GM23338 (cell line): ENCODE results near the gene SLC16A9.
"Not testable (repeated sequence)": the region's sequence is repeated elsewhere in the genome, so short reads cannot be mapped to it uniquely, and the experiment has no call there.

ENCODE experiments used
- CREB1 ChIP-seq: fragments of 250-450 bp; sonication (Bioruptor Pico); IDR thresholded peaks from 2 replicates; pipeline ENCODE4 v1.5.0; 2020; ENCODE audit warnings: low read depth, mild to moderate bottlenecking, moderate library complexity
- CTCF ChIP-seq, 2 experiments: fragments of 200-600 bp in 1 of 2; sonication (generic) in 1 of 2; conservative IDR thresholded peaks; 2 replicates each; pipeline versions ENCODE4 v1.5.1 to v1.6.1; 2016 to 2017; ENCODE audit warnings: antibody characterized with exemption in 2 of 2, low read depth in 2 of 2, mild to moderate bottlenecking in 2 of 2, moderate library complexity in 1 of 2
- ETS1 ChIP-seq: IDR thresholded peaks from 2 replicates; pipeline ENCODE4 v1.6.1; 2016; ENCODE audit warnings: antibody characterized with exemption
- EZH2 ChIP-seq: fragments of 200-600 bp; sonication (generic); IDR thresholded peaks from one replicate; pipeline ENCODE4 v1.8.0; 2017; ENCODE audit warnings: antibody characterized with exemption, mild to moderate bottlenecking, low read depth; ENCODE audit not compliant: unreplicated experiment
- EZH2phosphoT487 ChIP-seq: fragments of 200-600 bp; sonication (generic); IDR thresholded peaks from one replicate; pipeline ENCODE4 v1.8.1; 2018; ENCODE audit warnings: antibody characterized with exemption; ENCODE audit not compliant: unreplicated experiment
- JUNB ChIP-seq: IDR thresholded peaks from one replicate; pipeline ENCODE4 v1.6.1; 2016; ENCODE audit warnings: antibody characterized with exemption; ENCODE audit not compliant: unreplicated experiment
- NANOG ChIP-seq: IDR thresholded peaks from 2 replicates; pipeline ENCODE4 v1.6.1; 2016; ENCODE audit warnings: antibody characterized with exemption, borderline replicate concordance
- POLR2AphosphoS5 ChIP-seq: IDR thresholded peaks from 2 replicates; pipeline ENCODE4 v1.6.1; 2016; ENCODE audit warnings: antibody characterized with exemption, low read depth
- REST ChIP-seq: IDR thresholded peaks from one replicate; pipeline ENCODE4 v1.6.1; 2018; ENCODE audit warnings: antibody characterized with exemption; ENCODE audit not compliant: unreplicated experiment
- STAT1 ChIP-seq: IDR thresholded peaks from one replicate; pipeline ENCODE4 v1.6.1; 2016; ENCODE audit warnings: antibody characterized with exemption; ENCODE audit not compliant: unreplicated experiment
- ZNF114 ChIP-seq: fragments of 250-450 bp; sonication (Bioruptor Pico); IDR thresholded peaks from 2 replicates; pipeline ENCODE4 v1.5.0; 2020; ENCODE audit warnings: mild to moderate bottlenecking, moderate library complexity
- ZNF331 ChIP-seq: fragments of 250-450 bp; sonication (Bioruptor Pico); IDR thresholded peaks from 2 replicates; pipeline ENCODE4 v1.5.0; 2020; ENCODE audit warnings: low read depth, mild to moderate bottlenecking, moderate library complexity
- ZNF462 ChIP-seq: fragments of 250-450 bp; sonication (Bioruptor Pico); IDR thresholded peaks from 2 replicates; pipeline ENCODE4 v1.5.0; 2020; ENCODE audit warnings: mild to moderate bottlenecking, moderate library complexity

GRCh38 chr10:59641688-59642087 lies 68.0 kb downstream of the SLC16A9 start:
- not testable (repeated sequence) for TF ChIP-seq CTCF (conservative IDR thresholded peaks at IDR 0.05; ENCODE audit: low read depth in 2 of 2); POLR2AphosphoS5; EZH2; REST; EZH2phosphoT487; STAT1; CREB1 (CRISPR knock-in tag); JUNB; ZNF114 (CRISPR knock-in tag); ETS1; ZNF331; NANOG; ZNF462 (CRISPR knock-in tag)
